ENCODE measurements around the gene CCDC68. TPM values are rescaled to one million over a fixed set of nuclear protein-coding genes. Genes with fewer than 3 reads are reported as not detected.

The CCDC68 gene
- total and polyA plus RNA-seq, 2 donors (not counting 3 experiments of a cell fraction or from before 2014, with no cell fraction given): 0.72 to 1.0 TPM

GRCh38 chr18:55002261-55002660, 43.0 kb upstream of the CCDC68 start:
- H3K9me3 ChIP-seq (replicated peaks; ENCODE audit: control insufficient read depth, insufficient read depth, low read length): no peaks in the 10 kb centered on the region
- TF ChIP-seq EZH2 (IDR thresholded peaks at IDR 0.05; ENCODE audit: borderline replicate concordance, low read depth, low read length, severe bottlenecking): no peak
- TF ChIP-seq MAX (IDR thresholded peaks at IDR 0.05; ENCODE audit: insufficient read depth, insufficient read length): no peak
- TF ChIP-seq POLR2A (IDR thresholded peaks at IDR 0.05; ENCODE audit: low read depth, low read length): no peak
- no peak for TF ChIP-seq POLR2AphosphoS5 (IDR thresholded peaks at IDR 0.05; ENCODE audit: insufficient read depth, low read depth, low read length)
- no peak for TF ChIP-seq GATA2 (IDR thresholded peaks at IDR 0.05; ENCODE audit: insufficient read depth, insufficient read length, low read depth, low read length)
- no peak for TF ChIP-seq FOS (IDR thresholded peaks at IDR 0.05; ENCODE audit: borderline replicate concordance, insufficient read depth, low read length)
- no peak for TF ChIP-seq JUN (IDR thresholded peaks at IDR 0.05; ENCODE audit: borderline replicate concordance, insufficient read depth, insufficient read length, low read depth)
- TF ChIP-seq CTCF (IDR thresholded peaks at IDR 0.05; ENCODE audit: extremely low read depth in 1 of 2, insufficient read depth in 1 of 2, low read depth in 1 of 2, low read length in 2 of 2): no peak
- no peak for TF ChIP-seq MYC (IDR thresholded peaks at IDR 0.05; ENCODE audit: low read depth, low read length)
- H3K4me3 ChIP-seq (replicated peaks in 1 of 3; ENCODE audit: insufficient read depth in 1 of 3, low read depth in 1 of 3, low read length in 3 of 3): no peak overlapping the region
- no peak overlapping the region for H2AFZ ChIP-seq (ENCODE audit: low read depth, low read length)
- no peak overlapping the region for H3K27ac ChIP-seq (ENCODE audit: insufficient read depth, low read depth, low read length)
- DNase-seq (ENCODE audit: low read depth, low spot score) (no peak), FAIRE-seq (peak; percentile 55)
- intact Hi-C loops (cut with micrococcal nuclease) (no loop called here), dilution Hi-C loops (cut with MboI; ENCODE audit: extremely low pct_ligation_motif_present, low sequenced_read_pairs) (no loop called here)
- no peaks in the 10 kb centered on the region for H3K9me1 ChIP-seq (replicated peaks; ENCODE audit: control insufficient read depth, extremely low read depth, insufficient read depth, low read length)
- BruUV-seq (replicated peaks): no TSS peak
- H3K9ac ChIP-seq (replicated peaks; ENCODE audit: extremely low read depth, insufficient read depth, low read length): no peak overlapping the region
- no peaks in the 10 kb centered on the region for H3K36me3 ChIP-seq (ENCODE audit: control insufficient read depth in 2 of 2, extremely low read depth in 1 of 2, insufficient read depth in 2 of 2, low read length in 2 of 2)
- peaks cover 0 to 14% of the 10 kb centered on the region in 2 experiments for H3K27me3 ChIP-seq (ENCODE audit: control insufficient read depth in 2 of 2, insufficient read depth in 2 of 2, low read length in 2 of 2)
- no peaks in the 10 kb centered on the region for H3K4me1 ChIP-seq (ENCODE audit: control insufficient read depth, extremely low read depth, insufficient read depth, low read length)
- no peaks in the 10 kb centered on the region for H4K20me1 ChIP-seq (replicated peaks; ENCODE audit: control insufficient read depth, extremely low read depth, insufficient read depth, low read length)
- ChIA-PET CTCF (no interaction called here), POLR2A (no interaction called here)
- no peak overlapping the region for H3K4me2 ChIP-seq (ENCODE audit: insufficient read depth, low read length)
- H3K79me2 ChIP-seq (ENCODE audit: control insufficient read depth, insufficient read depth, low read length): no peaks in the 10 kb centered on the region
